ENCODE data around the gene TFF3.

- TF ChIP-seq ZNF274 (IDR thresholded peaks at IDR 0.05; ENCODE audit: low read depth, low read length): no peak
- no peak for TF ChIP-seq YY1 (IDR thresholded peaks at IDR 0.05; ENCODE audit: insufficient read depth, insufficient read length)
- no peak for TF ChIP-seq SUZ12 (IDR thresholded peaks at IDR 0.05; ENCODE audit: extremely low read depth, insufficient read depth, insufficient read length)
Observed at GRCh38 chr21:42341776-42342542, 26.8 kb upstream of the TFF3 start.

Data from NT2/D1 (cell line).